DND-41 (cell line): ENCODE data around the gene HOATZ.

Source experiments
- ATAC-seq: fragments of 200-7000 bp; cut with Tn5 transposase; 3 replicates; pipeline ENCODE4 v1.9.1; 2021; ENCODE audit warnings: low read depth; ENCODE audit not compliant: insufficient read depth
- DNase-seq: peaks from one replicate; pipeline ENCODE4 v3.0.0-alpha.2; 2020
- H2AFZ ChIP-seq: 2 replicates; pipeline ENCODE4 v1.6.0; 2012; ENCODE audit warnings: low read depth, low read length
- H3K27ac ChIP-seq: 2 replicates; pipeline ENCODE4 v1.5.1; 2012; ENCODE audit warnings: low read length, inconsistent platforms
- H3K27me3 ChIP-seq: fragments of 200-600 bp; sonication (generic); 2 replicates; pipeline ENCODE4 v1.6.0; 2012; ENCODE audit warnings: low read length, mild to moderate bottlenecking, inconsistent platforms; ENCODE audit not compliant: insufficient read depth, poor library complexity
- H3K36me3 ChIP-seq: 2 replicates; pipeline ENCODE4 v1.5.1; 2012; ENCODE audit warnings: low read length, inconsistent platforms; ENCODE audit not compliant: insufficient read depth
- H3K4me1 ChIP-seq: 2 replicates; pipeline ENCODE4 v1.5.1; 2012; ENCODE audit warnings: mild to moderate bottlenecking, low read length; ENCODE audit not compliant: insufficient read depth
- H3K4me2 ChIP-seq: 2 replicates; pipeline ENCODE4 v1.6.0; 2012; ENCODE audit warnings: mild to moderate bottlenecking, moderate library complexity, low read length, inconsistent platforms; ENCODE audit not compliant: insufficient read depth
- H3K4me3 ChIP-seq, 2 experiments: fragments of 200-600 bp in 1 of 2; shearing (Covaris generic) in 1 of 2; 2 replicates each; pipeline ENCODE4 v1.5.1; 2012 to 2016; ENCODE audit warnings: inconsistent platforms in 2 of 2, low read length in 2 of 2, mild to moderate bottlenecking in 2 of 2, low read depth in 1 of 2, moderate library complexity in 1 of 2
- H3K79me2 ChIP-seq: 2 replicates; pipeline ENCODE4 v1.6.0; 2012; ENCODE audit warnings: low read length, inconsistent platforms; ENCODE audit not compliant: insufficient read depth
- H3K9ac ChIP-seq: 2 replicates; pipeline ENCODE4 v1.6.0; 2012; ENCODE audit warnings: low read depth, mild to moderate bottlenecking, inconsistent platforms, low read length, moderate library complexity
- H3K9me3 ChIP-seq: 2 replicates; pipeline ENCODE4 v1.5.1; 2012; ENCODE audit warnings: low read length, moderate library complexity, mild to moderate bottlenecking, inconsistent platforms; ENCODE audit not compliant: insufficient read depth, severe bottlenecking
- H4K20me1 ChIP-seq: 2 replicates; pipeline ENCODE4 v1.6.0; 2012; ENCODE audit warnings: low read length; ENCODE audit not compliant: insufficient read depth
- EZH2 ChIP-seq: IDR thresholded peaks from 3 replicates; pipeline ENCODE4 v1.6.1; 2012; ENCODE audit warnings: borderline replicate concordance, low read depth, mild to moderate bottlenecking, moderate library complexity, low read length, inconsistent platforms; ENCODE audit not compliant: severe bottlenecking
- TF ChIP-seq, protein P1 (sequence below): IDR thresholded peaks from 2 replicates; pipeline ENCODE4 v1.5.1; 2012; ENCODE audit warnings: borderline replicate concordance, low read length, moderate library complexity, mild to moderate bottlenecking; ENCODE audit not compliant: poor library complexity, severe bottlenecking; ENCODE audit errors: extremely low read depth

HOATZ gene

DNA sequence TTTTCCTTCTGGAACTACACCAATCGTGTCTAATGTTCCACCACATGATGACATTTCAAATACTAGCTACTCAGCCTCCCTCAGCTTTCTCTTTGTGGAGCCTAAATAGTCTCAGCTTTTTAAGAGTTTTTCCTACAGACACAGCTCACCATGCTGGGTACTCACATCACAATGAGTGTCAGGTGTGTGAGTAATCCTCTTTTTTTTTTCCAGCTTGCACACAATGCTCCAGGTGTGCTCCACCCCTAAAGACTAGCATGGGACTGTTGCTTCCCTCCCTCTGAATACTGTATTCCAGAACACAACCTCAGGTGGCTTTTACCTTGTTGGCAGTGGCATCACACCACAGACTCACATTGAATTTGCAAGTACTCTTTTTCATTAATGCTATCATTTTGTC, 14.1 kb upstream of the HOATZ start:
- ATAC-seq, result no peak
- H3K9ac ChIP-seq, result no peak overlapping the region
- H4K20me1 ChIP-seq, result no peaks in the 10 kb centered on the region
- H3K27ac ChIP-seq, result no peak overlapping the region
- no peak overlapping the region for H3K4me2 ChIP-seq
- H3K9me3 ChIP-seq, result no peaks in the 10 kb centered on the region
- H3K79me2 ChIP-seq, result no peaks in the 10 kb centered on the region
- no peaks in the 10 kb centered on the region for H3K4me1 ChIP-seq
- H3K36me3 ChIP-seq, result no peaks in the 10 kb centered on the region
- no peak for DNase-seq
- H3K4me3 ChIP-seq, result no peak overlapping the region
- no peak for TF ChIP-seq EZH2
- TF ChIP-seq, protein P1, sequence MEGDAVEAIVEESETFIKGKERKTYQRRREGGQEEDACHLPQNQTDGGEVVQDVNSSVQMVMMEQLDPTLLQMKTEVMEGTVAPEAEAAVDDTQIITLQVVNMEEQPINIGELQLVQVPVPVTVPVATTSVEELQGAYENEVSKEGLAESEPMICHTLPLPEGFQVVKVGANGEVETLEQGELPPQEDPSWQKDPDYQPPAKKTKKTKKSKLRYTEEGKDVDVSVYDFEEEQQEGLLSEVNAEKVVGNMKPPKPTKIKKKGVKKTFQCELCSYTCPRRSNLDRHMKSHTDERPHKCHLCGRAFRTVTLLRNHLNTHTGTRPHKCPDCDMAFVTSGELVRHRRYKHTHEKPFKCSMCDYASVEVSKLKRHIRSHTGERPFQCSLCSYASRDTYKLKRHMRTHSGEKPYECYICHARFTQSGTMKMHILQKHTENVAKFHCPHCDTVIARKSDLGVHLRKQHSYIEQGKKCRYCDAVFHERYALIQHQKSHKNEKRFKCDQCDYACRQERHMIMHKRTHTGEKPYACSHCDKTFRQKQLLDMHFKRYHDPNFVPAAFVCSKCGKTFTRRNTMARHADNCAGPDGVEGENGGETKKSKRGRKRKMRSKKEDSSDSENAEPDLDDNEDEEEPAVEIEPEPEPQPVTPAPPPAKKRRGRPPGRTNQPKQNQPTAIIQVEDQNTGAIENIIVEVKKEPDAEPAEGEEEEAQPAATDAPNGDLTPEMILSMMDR, result no peak
- no peak overlapping the region for H2AFZ ChIP-seq
- peaks cover 5% of the 10 kb centered on the region for H3K27me3 ChIP-seq

DNA sequence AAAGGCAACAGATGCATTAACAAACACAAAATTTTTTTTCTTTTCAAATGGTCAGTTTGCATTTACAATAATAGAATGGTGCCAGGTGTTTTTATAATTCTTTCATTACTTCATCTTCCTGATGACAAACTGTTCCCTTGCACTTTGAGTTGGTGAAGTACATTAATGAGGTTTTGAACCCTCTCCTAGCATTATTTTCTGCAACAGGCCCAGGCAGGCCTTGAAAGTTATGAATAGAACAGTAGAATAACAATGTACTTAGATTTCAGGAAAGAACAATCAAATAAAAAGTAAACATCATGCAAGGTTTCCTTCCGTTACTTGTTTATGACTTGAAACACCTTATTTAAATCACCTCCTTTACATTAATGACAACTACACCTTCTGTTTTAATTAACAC, 12.0 kb upstream of the HOATZ start:
- no peaks in the 10 kb centered on the region for H4K20me1 ChIP-seq
- no peaks in the 10 kb centered on the region for H3K36me3 ChIP-seq
- ATAC-seq, result no peak
- H3K4me2 ChIP-seq, result no peak overlapping the region
- H3K4me3 ChIP-seq, result no peak overlapping the region
- no peak for DNase-seq
- peaks cover 5% of the 10 kb centered on the region for H3K27me3 ChIP-seq
- H2AFZ ChIP-seq, result no peak overlapping the region
- no peaks in the 10 kb centered on the region for H3K4me1 ChIP-seq
- H3K27ac ChIP-seq, result no peak overlapping the region
- no peaks in the 10 kb centered on the region for H3K9me3 ChIP-seq
- TF ChIP-seq, protein P1, result no peak
- no peak for TF ChIP-seq EZH2
- no peaks in the 10 kb centered on the region for H3K79me2 ChIP-seq
- no peak overlapping the region for H3K9ac ChIP-seq

DNA sequence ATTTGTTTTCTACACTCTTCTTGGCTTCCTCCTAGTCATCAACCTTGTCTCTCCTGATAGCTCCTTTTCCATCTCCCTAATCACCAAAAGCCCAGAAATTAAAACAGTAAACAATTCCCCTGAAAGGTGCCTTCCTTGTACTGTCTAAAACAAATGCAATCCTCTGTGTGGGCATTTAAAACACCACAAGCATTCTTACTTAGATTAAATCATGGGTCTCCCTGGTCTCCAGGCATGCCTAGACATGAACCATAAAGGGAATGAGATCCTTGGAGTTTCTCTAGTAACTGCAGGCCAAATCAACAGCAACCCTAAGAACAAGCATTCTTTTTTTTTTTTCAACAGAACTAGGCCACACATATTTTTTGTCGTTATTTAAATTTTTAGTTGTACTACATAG, 4.3 kb upstream of the HOATZ start:
- Histone ChIP-seq H3K36me3 (no peaks in the 10 kb centered on the region), H3K27ac (no peak overlapping the region), H4K20me1 (no peaks in the 10 kb centered on the region), H3K9me3 (no peaks in the 10 kb centered on the region), H3K4me1 (no peaks in the 10 kb centered on the region), H3K4me2 (no peak overlapping the region), H2AFZ (no peak overlapping the region), H3K27me3 (no peaks in the 10 kb centered on the region), H3K4me3 (no peak overlapping the region), H3K9ac (no peak overlapping the region), H3K79me2 (no peaks in the 10 kb centered on the region)
- no peak for ATAC-seq
- DNase-seq, result no peak
- TF ChIP-seq, protein P1, result no peak
- TF ChIP-seq EZH2, result no peak
